GM21526 (cell line): ENCODE results near the gene SLC51A.
"Not testable (repeated sequence)": the region's sequence is repeated elsewhere in the genome, so short reads cannot be mapped to it uniquely, and the experiment has no call there.

Source experiments
- ATAC-seq: cut with Tn5 transposase; IDR thresholded peaks from one replicate; pipeline ENCODE4 v1.9.1; 2021; ENCODE audit warnings: moderate library complexity; ENCODE audit not compliant: unreplicated experiment, low FRiP score

Gene SLC51A

DNA sequence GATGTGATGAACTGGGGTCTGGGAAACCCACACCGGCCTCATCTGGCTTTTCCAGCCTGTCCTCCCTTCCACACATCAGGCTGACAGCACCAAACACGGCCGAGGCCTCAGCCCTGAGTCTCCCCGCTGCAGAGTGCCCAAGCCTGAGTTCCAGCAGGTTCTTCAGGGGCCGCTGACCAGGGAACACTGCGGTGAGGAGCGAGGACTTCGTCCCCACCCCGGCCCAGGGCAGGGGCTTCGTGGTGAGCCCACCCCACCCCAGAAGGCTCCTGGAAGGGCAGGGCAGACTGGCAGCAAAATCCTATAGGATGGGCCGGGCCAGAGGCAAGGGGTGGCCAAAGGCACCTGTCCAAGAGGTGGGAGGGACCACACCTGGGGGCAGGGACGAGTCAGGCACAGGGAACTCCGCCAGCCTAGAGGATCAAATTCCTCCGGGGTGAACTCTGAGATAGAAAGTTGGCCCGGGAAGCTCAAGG lies at the start of gene SLC51A:
Gene SLC51A (plus strand): TSS at position 446 of the 476 bp plus-strand sequence. CDS start 179 bp downstream, outside the sequence.
- no peak for ATAC-seq

DNA sequence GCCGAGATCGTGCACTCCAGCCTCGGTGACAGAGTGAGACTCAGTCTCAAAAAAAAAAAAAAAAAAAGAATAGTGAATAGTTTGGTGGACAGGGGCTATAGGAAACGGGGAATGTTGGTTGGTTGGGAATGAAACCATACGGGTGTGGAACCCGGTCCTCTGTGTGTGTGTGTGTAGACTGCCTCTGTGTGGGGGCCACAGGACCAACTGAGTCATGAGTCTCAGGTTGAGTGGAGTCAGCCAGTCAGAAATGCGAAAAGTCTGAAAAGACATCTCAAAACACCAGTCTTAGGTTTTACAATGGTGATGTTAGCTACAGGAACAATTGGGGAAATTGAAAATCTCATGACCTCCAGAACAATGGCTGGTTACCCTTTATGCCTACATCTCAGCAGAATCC lies 49.6 kb upstream of the SLC51A start:
- ATAC-seq = no peak

DNA sequence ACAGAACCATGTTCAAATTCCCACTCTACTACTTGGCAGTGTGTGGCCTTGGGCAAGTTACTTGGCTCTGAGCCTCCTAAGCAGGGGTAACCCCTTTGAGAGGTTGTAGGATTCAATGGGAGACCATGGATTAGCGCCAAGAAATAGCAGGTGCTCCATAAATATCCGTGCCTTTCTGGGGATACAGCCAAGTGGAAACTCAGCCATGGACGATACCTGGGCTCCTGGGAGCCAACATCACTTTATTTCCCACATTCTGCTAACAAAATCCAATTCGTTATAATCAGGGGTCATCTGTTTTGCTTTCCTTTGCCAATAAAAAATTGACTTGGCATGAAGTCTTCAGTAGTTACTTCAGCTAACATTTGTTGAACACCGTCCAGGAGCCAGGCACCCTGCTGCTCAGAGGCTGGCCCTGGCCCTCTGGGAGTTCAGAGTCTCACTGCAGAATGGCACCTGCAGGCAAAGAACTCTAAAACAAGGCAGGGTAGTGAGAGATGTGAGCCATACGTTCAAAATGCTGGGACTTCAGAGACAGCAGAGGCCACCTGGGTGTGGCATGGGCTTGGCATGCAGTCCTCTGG lies 47.4 kb upstream of the SLC51A start:
- no peak for ATAC-seq

DNA sequence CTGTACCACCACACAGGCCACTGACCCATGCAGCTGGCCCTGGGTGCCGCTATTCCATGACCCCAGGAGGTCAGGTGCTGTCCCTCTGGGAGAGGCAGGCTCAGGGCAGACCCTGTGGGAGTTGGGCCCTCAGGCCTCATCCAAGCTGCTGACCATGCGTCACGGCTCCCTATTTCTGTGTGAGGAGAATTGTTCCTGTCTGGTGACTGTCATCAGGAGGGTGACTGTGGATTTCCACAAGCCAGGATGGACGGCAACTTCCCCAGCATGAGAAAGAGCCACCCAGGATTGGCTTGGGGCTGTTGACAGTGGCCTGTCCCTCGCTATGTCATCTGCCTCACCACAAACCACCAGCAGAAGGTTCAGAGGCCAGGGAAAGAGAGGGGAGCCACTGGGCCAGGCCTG lies 46.5 kb upstream of the SLC51A start:
- ATAC-seq = no peak

DNA sequence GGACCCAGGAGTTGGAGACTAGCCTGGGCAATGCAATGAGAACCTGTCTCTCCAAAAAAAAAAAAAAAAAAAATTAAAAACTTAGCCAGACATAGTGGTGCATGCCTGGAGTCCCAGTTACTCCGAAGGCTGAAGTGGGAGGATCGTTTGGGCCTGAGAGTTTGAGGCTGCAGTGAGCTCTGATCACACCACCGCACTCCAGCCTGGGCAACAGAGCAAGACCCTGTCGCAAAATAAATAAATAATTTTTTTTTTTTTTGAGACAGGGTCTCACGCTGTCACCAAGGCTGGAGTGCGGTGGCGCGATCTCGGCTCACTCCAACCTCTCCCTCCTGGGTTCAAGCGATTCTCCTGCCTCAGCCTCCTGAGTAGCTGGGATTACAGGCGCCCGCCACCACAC lies 46.0 kb upstream of the SLC51A start:
- not testable (repeated sequence) for ATAC-seq

DNA sequence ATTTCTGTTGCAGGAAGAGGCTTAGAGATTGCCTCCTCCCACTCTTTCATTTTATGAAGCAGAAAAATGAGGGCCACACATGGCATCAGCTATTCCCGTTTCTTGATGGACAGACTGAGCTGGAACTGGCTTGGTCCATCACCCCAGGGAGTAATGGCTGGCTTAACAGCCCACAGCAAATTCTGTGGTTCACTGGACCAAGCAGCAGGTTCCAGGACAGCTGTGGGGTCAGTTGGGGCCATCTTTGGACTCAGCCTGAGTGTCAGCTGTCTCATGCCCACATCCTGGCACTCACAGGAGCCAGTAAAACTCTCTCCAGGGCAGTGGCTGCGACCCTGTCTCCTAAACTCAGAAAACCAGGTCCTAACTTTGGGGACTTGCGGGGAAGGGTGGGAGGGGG lies 41.7 kb upstream of the SLC51A start:
- ATAC-seq = no peak

DNA sequence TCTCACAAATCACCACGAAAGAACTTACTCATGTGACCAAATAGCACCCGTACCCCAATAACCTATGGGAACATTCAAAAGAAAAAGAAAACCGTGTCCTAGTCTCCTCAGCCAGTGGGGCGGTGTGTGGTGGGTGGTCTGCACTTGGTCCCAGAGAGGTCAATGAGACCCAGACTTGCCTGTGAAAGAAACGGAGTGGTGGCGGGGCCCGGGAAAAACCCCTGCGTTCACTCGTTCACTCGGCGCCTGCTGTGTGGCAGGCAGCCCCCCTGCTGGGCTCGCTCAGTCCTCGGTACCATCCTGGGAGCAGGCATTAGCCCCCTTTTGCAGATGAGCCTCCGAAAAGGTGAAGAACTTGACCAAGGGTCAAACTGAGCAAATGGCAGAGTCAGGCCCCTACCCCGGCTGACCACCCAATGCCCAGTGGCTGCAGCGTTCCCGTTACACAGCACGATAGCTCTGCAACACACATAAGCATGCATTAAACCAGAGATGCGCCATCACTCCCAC lies 41.2 kb upstream of the SLC51A start:
- ATAC-seq = no peak

DNA sequence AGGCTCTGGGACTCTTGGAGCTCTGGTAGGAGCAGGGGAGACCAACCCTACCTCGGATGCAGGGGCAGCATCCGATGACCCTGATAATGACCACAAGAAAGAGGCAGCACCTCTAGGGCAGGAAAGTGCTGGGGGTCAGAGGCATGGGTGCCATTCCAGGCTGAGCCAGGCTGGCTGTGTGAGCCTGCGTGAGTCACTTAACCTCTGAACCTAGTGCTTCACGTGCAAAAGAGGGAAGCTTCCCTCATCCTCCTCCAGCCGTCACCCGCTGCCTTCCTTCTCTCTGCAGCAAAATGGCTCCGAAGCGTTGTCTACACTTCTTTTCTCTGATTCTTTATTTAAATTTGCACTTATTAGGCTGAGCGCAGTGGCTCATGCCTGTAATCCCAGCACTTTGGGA lies 40.6 kb upstream of the SLC51A start:
- ATAC-seq = no peak

DNA sequence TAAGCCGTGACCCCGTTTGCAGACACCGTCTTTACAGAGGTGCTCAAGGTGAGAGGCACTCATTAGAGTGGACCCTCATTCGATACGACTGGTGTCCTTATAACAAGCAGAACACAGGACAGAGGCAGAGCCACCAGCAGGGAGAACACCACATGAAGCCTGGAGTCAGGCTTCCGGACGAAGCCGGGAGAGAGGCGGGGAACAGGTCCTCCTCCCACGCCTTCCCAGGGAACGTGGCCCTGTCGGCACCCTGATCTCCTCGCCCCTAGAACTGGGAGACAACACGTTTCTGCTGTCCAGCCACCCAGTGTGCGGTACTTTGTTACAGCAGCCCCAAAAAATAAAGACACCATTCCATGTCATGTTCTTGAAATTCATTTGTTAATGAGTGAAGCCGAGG lies 38.8 kb upstream of the SLC51A start:
- ATAC-seq = no peak

DNA sequence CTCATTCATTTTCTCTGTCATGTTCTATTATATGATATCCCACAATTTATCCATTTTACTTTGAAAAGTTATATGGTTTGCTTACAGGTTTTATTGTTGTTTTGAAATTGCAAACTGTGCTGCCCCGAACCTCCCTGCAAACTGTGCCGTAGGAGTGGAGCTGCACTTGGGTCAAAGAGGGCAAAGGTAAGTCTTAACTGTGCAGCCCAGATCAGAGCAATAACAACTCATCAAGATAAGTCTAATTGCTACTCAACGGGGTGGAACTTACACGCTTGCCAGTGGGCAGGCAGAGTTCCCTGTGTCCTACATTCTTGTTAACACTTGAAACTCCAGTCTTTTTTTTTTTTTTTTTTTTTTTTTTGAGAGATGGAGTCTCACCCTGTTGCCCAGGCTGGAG lies 38.4 kb upstream of the SLC51A start:
- ATAC-seq = no peak

DNA sequence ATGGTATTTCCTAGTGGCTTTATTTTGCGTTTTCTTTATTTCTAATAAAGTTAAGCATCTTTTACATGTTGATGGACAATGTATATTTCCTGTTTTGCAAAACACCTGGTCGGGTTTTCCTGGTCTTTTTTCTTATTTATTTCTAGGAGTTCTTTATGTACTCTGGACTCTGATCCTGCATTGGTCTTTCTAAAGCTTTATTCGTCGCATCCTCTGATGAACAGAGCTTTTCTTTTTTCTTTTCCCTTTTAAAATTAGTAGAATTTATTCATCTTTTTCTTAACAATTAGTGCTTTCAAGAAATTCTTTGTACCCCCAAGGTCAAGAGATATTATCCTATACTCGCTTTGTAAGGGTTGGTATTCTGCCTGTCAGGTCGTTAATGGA lies 37.3 kb upstream of the SLC51A start:
- no peak for ATAC-seq

DNA sequence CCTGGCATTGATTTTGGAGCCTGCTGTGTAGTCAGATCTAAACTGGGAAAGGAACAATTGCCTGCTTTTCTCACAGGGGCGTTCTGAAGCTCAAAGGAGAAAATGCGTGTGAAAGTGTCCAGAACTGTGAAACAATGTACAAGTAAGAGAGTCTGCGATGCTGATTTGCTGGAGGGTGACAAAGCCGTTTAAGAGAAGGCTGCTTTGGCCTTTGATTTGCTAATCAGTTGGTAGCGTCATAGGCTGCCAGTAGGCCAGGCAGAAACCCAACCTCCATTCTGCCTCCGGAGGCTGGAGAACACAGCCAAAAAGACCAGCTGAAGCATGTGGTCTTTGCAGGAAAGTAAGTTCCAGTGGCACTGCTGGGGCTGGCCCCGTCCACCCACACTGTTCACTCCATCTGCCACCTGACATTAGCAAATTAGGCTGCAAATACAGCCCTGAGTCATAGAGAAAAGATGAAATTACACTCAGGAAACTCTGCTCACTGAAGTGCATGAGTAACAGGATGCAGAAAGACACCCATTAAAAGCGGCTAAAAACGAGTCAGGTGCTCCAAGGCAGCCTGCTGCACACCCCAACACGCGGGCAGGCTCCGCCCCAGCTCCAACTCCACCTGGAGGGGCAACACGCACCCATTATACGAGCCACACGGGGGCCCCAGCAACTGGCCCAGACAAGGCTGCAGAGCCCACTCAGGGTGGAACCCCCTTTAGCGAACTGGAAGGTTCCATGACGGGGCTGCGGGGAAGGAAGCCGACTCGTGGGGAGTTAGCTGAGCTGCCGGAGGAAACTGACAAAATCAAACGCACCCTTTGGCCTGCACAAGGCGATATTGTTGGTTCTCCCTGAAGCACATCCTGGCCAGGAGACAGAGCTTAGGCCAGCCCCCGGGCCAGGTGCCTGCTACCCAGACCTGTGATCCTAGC lies 36.7 kb upstream of the SLC51A start:
- peak; percentile 61 for ATAC-seq

DNA sequence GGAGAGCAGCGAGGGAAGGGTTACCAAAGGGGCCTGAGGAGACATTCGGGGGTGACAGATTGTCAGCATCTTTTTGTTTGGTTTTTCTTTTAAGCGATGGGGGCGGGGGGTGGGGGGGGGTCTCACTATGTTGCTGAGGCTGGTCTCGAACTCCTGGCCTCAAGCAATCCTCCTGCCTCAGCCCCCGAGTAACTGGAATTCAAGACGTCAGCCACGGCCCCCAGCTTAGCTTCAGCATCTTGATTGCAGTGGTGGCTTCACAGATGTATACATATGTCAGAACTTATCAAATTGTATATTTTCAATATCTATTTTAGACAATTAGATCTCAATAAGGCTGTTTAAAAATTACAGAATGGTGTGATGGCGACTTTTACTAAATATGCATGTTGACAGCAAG lies 36.0 kb upstream of the SLC51A start:
- ATAC-seq = no peak

DNA sequence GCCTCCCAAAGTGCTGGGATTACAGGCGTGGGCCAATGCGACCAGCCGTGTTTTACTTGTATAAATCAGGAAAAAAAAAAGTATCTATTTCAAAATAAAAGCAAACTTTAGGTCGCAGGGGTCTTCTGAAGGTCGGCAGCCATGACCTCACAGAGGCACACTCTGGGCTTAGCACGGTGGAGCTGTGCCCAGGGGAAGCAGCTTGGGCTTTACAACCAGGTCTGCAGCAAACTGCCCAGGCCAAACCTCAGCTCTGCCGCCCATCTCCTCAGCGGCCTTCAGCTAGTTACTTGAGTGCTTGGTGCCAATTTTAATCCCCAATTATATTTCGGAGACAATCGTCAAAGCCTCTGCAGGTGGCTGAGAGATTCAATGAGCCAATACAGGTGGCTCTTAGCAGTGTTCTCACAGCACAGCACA lies 35.2 kb upstream of the SLC51A start:
- no peak for ATAC-seq

DNA sequence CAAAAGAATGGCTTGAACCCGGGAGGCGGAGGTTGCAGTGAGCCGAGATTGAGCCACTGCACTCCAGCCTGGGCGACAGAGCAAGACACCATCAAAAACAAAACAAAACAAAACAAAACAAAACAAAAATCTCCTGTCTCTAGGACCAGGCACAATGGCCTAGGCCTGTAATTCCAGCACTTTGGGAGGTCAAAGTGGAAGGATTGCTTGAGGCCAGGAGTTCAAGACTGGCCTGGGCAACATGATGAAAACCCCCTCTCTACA lies 32.2 kb upstream of the SLC51A start:
- ATAC-seq = not testable (repeated sequence)

DNA sequence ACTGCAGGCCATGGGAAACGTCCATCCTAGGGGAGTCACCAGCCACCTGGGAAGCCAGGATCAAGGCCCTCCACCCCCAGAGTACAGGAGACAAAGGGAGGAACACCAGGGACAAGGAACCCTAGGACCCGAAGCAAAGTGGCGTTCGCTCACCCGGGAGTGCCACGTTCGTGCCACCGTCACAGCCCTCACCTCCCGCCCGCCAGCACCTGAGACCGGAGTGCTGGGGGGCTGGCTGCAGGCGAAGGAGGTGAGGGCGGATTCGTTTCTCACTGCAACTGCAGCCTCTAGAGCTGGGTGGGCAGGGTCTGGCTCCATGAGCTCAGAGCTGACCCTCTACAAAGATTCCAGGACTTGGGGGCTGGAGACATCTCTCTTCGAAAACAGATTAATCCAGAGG lies 31.5 kb upstream of the SLC51A start:
- ATAC-seq = no peak

DNA sequence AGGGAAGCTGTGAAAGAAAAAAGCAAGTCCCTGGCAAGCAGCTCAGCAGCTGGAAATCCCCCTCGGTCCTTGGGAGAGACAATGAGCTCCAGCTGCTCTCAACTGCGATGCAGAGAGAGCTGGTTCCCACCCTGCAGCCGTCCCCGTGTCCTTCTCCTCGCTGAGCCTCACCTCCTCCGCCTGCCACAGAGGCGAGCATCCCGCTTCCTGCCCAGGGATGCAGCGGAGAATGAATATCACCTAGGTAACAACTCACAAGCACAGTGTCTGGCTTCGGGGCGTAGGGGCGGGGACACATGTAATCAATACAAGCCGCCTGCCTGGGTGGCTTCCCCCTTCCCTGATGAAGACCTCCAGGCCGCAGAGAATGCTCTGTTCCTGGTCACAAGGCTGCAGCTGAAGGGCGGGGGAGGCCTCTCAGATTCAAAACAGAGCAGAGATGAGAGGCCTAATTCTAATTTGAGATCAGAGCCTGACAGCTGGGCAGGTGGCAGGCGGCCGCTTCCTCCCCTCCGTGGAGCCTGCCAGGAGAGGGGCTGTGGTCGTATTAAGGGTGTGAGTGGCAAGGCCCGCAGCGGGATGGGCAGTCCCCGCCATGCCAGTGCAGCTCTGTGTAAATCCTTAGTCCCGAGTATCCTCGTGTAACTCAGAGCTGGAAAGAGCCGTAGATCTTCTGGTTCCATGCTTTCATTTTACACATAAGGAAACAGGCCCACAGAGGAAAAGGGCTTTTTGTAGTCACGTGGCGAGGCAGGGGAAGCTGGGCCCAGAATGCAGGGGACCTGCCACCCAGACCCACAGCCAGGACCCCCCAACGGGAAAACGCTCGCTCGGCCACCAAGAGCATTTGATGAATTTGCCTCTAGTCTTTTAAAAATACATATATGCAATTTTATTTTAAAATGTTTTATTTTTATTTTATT lies 29.4 kb upstream of the SLC51A start:
- no peak for ATAC-seq

DNA sequence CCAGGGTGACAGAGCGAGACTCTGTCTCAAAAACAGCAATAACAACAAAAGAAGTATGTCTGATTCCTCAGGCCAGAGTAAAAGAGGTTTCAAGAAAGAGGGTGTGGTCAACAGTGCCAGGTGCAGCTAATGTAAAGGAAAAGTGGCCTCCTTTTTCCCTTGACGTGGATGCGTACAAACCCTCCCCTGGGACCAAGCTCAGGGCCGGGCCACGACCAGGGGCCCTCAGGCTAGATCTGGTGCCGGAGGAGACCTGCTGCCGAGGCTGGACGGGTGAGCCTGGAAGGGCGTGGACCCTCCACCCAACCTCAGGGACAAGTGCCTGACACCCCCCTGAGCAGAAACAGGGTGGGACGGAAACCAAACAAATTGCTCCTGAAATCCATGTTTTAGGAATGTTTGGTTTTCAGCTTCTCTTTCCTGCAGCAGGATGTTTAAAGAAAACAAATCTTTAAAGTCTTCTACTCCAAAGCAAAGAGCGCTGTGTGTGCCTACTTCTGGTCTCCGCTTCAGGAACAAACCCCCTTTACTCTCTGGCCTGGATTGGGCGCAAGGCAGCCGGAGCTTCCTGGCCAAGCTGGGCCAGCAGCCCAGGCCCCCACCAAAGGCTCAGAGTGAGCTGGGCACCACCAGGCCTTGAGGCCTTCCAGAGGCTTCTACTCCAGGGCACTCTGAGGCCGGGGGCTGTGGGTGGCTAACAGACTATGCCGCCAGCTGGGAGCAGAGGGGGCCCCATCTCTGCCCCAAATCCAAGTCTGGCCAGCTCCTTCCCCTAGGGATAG lies 26.6 kb upstream of the SLC51A start:
- peak; percentile 37 for ATAC-seq

DNA sequence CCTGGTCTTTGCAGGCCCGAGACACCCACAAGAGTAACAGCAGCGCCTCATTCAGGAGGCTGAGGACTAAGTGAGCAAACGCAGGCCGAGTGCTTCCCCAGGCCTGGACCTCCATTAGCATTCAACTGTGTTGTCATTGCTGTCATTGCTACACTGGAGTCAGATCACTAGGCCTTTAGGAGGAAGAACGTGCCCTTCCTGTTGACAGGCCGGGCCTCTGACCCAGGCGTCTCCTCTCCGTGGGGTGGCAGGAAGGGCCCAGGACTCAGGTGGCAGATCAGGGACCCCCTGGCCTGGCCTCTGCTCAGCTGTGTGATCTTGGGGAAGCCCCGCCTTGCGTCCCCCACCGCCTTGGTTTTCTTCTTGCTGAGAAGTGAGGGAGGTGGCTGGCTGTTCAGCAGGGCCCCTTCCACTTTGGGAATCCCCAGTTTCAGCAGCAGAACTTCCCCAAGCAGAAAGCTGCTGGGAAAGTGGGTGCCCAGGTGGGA lies 24.3 kb upstream of the SLC51A start:
- ATAC-seq = no peak

DNA sequence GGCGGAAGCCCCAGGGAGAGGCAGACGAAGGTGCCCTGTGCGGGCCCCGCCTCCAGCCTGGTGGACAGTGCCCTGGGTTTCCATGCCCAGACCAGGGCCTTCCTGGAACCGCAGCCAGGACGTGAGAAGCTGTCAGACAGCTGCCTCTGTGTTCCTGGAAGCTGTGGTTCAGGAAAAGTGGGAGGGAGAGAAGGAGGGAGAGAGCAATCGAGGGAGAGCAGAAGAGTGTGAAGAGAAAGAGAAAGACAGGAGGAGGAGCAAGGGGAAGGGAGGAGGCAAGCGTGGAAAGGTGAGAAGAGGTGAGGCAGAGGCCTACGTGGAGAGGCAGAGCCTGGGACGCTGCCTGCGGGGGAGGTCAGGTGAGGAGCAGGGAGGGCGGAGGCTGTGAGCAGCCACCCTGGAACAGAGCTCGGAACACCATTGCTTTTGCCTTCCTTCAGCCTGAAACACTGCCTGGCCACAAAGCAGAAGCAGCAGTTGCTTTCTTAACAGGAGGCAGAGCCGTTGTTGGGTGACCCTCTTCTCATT lies 23.7 kb upstream of the SLC51A start:
- no peak for ATAC-seq
